GM12801 (cell line): ENCODE measurements around the gene GLB1L2.

ENCODE experiments used
- CTCF ChIP-seq: IDR thresholded peaks from one replicate; pipeline ENCODE4 v1.5.1; 2011; ENCODE audit warnings: control low read depth; ENCODE audit not compliant: insufficient read length; ENCODE audit errors: extremely low read depth

Gene GLB1L2

DNA sequence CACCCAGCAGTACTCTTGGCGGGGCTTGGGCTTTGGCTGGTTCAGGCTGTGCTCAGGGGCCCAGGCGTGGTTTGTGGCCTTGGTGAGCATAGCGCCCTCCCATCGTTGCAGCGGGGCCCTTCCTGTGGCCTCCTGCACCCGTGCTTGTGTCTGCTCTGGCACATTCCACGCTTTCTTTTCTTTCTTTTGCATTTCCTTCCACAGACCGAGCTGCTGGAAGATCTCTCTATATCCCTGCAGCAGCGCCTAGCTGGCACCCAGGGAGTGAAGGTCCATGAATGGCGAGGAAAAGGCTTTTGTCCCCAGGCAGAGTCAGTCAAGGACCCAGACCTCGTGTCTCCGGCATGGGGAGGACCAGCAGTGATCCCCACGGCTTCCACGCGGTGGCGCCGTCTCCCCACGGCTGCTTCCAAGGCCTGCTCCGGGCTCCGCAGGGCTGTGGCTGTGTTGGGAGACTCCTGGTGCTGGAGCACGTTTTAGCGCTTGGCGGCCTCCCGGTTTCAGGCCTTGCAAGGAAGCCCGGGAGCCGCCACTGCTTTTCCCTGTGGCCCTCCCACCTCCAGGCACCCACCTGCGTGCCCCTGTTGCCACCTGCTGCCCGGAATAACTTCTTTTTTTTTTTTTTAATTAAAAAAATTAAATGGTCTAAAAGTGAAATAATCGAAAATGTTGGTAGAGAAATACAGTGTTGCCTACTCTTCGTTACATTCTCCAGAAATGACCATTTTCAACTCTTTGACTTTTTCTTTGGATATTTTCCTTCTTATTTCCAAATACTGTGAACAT, 28.5 kb downstream of the GLB1L2 start:
- peak; percentile 3 for TF ChIP-seq CTCF

GRCh38 chr11:134361661-134362060, 29.9 kb downstream of the GLB1L2 start:
- no peak for TF ChIP-seq CTCF

- TF ChIP-seq CTCF = no peak
Measured at GRCh38 chr11:134362192-134362901, 30.6 kb downstream of the GLB1L2 start.

GRCh38 chr11:134363161-134363560, 31.4 kb downstream of the GLB1L2 start:
- TF ChIP-seq CTCF = no peak

DNA sequence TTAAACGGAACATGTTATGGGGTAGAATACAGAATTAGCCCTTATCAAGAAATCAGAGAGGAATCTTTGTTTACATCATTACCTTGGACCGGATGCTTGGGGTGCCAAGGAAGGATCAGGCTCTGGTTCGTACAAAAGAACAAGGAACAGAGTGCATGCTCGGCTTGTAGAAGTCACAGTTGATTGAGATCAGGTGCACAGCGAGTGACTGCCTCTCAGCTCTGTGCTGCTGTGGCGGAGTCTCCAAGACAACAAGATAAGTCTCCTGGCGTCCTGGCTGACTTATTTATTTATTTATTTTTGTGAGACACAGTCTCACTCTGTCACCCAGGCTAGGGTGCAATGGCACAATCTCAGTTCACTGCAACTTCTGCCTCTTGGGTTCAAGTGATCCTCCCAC, 31.8 kb downstream of the GLB1L2 start:
- TF ChIP-seq CTCF = no peak

GRCh38 chr11:134364261-134364660, 32.5 kb downstream of the GLB1L2 start:
- no peak for TF ChIP-seq CTCF

GRCh38 chr11:134365011-134365925, 33.5 kb downstream of the GLB1L2 start:
- TF ChIP-seq CTCF = no peak
